COLO668 (cell line): ENCODE data around the gene DCAF6.
"Not testable (repeated sequence)": the region's sequence is repeated elsewhere in the genome, so short reads cannot be mapped to it uniquely, and the experiment has no call there.

Experiments used
- DNase-seq: peaks from one replicate; lab custom pipeline; 2025; ENCODE audit not compliant: unreplicated experiment; lab: John Stamatoyannopoulos, UW

Gene DCAF6, protein sequence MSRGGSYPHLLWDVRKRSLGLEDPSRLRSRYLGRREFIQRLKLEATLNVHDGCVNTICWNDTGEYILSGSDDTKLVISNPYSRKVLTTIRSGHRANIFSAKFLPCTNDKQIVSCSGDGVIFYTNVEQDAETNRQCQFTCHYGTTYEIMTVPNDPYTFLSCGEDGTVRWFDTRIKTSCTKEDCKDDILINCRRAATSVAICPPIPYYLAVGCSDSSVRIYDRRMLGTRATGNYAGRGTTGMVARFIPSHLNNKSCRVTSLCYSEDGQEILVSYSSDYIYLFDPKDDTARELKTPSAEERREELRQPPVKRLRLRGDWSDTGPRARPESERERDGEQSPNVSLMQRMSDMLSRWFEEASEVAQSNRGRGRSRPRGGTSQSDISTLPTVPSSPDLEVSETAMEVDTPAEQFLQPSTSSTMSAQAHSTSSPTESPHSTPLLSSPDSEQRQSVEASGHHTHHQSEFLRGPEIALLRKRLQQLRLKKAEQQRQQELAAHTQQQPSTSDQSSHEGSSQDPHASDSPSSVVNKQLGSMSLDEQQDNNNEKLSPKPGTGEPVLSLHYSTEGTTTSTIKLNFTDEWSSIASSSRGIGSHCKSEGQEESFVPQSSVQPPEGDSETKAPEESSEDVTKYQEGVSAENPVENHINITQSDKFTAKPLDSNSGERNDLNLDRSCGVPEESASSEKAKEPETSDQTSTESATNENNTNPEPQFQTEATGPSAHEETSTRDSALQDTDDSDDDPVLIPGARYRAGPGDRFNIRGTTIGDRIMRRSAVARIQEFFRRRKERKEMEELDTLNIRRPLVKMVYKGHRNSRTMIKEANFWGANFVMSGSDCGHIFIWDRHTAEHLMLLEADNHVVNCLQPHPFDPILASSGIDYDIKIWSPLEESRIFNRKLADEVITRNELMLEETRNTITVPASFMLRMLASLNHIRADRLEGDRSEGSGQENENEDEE

DNA sequence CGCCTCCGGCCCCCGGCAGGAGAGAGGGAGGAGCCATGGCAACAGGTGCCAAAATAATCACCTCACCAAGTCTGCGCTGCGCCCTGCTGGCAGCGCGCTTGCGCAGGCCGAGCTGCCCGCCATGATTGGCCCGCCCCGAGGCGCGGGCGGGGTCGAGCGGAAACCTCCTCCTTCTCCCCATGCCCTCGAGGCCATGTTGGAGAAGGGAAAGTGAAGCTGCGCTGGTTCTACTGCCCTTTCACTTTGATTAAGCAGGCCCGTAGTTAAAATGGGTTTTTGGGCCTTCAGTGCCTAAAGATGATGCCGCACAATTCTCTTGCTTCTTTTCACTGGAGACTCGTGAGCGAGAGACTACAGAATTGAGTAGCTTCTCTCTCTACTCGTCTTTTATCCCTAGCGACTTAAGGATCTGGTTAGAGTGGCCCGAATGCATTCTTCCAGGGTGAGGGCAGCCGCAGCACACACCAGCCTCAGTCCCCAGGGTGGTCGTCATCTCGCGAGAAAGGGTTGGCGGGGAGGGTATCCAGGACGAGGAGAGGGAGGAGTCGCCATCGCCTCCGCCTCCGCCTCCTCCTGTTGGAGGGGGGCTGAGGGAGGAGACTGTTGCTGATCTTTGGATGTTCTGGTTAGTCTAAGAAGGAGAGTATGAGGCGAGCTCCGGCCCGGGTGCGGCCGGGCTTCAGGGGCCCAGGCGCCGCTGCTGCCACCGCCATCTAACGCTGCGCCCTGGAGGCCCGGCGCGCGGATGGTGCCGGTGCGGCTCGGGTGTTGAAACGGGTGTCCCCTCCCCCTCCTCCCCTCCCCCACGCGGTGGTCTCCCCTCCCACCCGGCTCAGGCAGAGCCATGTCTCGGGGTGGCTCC is at the start of gene DCAF6:
TSS of gene DCAF6 (plus strand) at position 616 of the 862 bp plus-strand sequence. CDS start at position 845, 229 bp downstream.
- DNase-seq: peak; percentile 99

DNA sequence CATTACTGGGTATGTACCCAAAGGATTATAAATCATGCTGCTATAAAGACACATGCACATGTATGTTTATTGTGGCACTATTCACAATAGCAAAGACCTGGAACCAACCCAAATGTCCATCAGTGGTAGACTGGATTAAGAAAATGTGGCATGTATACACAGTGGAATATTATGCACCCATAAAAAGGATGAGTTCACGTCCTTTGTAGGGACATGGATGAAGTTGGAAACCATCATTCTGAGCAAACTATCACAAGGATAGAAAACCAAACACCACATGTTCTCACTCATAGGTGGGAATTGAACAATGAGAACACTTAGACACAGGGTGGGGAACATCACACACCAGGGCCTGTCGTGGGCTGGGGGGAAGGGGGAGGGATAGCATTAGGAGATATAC is 49.3 kb upstream of the DCAF6 start:
- not testable (repeated sequence) for DNase-seq

DNA sequence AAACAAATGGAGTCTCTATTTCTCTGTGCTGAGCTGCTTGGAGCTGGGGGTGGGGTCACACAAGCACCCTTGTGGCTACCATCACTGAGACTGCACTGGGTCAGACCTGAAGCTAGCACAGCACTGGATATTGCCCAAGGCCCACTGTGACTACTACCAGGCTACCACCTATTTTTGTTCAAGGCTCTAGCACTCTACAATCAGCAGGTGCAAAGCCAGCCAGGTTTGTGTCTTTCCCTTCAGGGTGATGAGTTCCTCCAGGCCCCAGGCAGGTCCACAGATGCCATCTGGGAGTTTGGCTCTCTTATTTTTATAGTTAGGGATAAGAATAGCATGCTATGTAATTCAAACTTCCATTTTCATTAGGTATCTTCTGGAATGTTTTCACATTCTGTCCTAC is 46.1 kb upstream of the DCAF6 start:
- no peak for DNase-seq

DNA sequence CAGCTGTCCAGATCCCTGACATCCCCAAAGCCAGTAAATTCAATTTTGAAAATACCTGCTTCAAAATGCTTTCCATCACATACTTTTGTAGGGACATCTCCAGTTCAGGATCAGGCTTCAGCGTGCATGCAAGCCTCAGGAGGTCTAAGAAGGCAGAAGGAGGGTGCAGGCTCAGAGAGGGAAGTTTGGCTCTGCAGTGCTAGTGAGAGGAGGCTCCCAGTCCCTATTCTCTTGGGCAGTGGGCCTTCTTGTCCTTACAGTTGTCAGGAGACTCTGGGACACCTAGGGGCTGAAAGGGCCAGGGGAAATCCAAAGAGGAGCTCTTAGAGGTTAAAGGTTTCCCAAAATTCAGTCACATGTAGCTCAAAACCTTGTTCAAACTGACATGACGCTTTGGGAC is 42.7 kb upstream of the DCAF6 start:
- DNase-seq: no peak

DNA sequence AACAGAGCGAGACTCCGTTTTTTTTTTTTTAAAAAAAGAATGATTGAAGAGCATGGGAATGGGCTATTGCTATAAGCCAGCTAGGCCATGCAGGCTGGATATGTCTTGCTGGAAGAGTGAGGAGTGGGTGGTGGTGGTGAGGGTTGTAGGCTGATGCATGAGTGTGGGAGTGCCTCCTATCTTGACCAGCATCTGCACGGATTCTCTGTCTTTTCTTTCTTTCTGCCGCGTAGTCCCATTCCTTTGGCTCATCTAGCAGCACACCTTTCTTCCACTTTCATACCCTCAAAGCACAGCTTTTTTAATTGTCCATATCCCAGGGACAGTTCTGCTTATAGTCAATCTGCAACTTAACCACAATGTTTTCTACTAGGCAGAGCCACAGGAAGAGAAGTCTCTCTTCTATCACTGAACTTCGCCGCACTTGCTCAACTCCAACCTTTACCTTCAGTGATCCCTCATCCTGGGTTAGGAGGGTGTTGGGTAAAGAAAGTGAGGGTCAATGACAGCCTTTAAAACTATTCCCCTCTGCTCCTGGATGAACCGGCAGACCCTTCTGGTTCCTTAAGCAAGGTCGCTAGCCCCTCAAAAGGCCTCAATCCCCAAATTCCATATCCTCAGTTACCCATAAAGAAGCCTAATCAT is 37.8 kb upstream of the DCAF6 start:
- DNase-seq: no peak

DNA sequence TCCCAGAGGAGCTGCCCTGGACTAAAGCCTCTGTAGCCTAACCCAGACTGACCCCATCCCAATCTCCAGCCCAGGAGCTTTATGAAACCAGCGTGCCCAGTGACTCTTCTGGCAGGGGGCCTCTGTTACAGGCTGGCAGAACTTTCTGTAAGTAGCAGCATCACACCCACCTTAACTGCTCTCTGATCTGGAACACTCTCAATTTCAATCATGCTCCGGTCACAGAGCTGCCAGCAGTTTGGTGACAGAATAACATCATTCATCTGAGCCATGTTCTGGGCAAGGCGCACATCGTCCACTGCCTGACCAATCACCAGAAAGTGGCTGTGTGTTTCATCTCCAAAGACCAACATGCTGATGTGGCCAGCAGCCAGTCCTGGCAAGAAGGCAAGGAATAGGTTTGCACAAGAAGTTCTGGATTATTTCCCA is 37.2 kb upstream of the DCAF6 start:
- DNase-seq: no peak

DNA sequence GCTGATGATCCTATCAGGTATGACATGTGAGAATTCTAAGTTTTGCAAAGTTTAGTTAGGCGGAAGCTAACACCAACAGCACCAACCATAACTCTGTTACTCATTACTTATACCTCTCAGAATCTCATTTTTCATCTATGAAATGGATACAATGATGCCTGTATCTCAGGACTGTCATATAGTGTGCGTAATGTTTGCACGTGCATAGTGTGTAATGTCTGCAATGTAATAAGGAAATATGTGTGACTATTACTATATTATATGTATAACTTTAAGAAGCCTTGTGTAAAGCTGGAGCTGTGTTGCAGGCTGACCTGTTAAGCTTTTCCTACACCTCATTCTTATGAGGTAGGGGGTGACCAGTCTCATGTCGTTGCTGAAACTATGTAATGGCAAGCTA is 35.6 kb upstream of the DCAF6 start:
- DNase-seq: no peak

DNA sequence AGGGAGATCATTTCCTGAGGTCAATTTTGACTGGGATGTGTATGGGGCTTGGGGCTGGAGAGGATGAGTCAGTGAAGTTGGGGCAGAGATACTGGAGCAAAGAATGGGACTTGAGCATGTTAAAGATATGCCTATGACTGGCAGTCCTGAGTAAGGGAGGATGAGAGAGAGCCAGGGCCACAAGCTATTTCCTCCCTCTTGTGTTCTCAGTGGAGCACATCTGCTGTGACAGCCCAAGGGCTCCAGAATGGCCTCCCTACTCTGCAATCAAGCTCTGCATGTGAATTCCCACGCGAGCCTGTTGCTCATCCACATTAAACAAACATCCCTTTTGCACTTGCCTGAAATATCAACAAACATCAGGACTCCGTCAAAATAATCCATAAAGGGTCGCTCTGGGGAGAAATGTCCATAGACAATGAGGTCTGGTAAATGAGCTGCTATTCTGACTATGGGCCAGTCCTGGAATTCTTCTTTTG is 31.8 kb upstream of the DCAF6 start:
- peak; percentile 54 for DNase-seq

DNA sequence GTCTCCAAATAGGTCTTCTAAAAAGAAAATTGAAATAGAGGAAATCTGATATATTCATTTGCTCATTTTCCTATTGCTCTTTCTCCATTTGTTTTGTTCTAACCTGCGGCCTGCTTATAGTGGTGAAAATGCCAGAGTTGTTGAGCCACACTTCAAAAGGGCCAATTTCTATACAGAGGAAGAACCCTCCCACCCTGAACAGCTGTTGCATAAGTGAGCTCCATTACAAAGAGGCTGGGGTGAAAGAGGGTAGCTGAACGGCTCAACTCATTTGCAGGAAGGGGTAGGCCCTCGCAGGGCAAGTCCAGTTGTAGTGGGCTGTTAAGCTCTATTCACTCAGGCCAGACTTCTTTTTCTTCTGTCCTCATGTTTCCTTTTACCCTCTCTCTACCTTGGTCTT is 31.3 kb upstream of the DCAF6 start:
- DNase-seq: no peak

DNA sequence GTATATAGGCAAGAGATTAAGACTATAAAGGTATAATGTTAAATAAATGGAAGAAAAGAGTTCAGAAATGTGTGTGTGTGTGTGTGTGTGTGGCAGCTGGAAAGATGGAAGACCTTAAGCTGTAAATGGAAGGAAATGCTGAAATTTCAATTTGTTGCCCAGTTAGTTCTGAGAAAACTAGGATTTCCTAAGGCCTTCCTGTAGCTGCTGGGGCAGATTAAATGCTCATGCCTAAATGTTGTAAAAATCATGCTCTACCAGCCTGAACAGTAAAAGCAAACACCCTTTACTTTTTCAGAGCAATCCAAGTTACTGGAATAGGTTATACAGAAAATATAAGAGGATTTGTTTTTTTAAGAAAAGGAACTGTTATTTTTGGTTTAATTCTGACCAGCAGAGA is 30.8 kb upstream of the DCAF6 start:
- DNase-seq: no peak

DNA sequence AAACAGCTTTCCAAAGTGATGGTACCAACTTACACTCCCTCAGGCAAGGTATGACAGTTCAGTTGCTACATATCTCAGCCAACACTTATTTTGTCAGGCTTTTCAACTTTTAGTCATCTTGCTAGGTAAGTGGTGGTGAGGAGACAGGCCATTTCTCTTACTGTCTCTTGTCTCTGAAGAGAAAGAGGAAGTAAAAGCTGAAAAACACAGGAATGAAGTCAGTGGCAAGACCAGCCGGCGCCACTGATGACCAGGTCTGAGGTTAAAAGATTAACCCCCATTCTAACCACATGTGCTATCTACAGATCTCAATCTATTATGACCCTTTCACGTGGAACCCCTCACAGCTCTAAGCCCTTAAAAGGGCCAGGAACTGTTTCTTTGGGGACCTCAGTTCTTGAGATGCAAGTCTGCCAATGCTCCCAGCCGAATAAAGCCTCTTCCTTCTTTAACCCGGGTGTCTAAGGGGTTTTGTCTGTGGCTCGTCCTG is 26.7 kb upstream of the DCAF6 start:
- DNase-seq: no peak

DNA sequence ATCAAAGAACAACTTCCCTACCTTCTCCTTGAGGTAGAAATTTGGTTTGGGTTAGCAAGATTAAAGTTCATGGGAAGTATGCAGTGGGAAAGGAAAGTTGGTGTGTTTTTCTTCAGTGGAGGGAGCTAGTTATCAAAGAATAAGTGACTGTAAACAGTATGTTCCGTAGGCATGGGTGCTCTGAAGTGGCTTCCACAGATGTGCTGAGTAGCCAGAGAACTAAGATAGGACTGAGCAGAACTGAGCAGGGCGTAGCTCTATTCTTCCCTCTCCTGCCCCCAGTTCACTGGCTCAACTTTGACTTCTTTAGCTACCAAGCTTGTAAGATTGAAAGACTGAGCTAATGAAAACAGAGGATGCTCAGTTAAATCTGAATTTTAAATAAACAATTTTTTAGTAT is 26.0 kb upstream of the DCAF6 start:
- DNase-seq: no peak

DNA sequence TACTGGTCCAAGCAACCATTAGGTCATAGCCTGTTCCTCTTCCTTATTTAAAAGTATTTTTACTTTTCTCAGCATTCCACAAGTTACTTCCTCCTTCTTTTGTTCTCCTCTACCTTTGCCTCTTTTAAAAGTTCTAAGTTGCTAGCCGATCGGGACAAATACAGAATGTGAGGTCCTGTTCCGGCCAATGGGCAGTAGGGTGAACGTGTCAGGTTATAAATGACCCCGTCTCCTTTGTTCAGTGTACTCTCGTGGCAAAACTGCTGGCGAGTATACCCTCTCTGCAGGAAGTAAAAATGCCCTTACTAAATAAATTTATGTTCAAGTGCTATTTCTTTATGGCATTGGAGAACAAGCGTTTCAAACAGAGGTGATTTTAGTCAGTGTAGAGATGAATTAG is 25.1 kb upstream of the DCAF6 start:
- no peak for DNase-seq

DNA sequence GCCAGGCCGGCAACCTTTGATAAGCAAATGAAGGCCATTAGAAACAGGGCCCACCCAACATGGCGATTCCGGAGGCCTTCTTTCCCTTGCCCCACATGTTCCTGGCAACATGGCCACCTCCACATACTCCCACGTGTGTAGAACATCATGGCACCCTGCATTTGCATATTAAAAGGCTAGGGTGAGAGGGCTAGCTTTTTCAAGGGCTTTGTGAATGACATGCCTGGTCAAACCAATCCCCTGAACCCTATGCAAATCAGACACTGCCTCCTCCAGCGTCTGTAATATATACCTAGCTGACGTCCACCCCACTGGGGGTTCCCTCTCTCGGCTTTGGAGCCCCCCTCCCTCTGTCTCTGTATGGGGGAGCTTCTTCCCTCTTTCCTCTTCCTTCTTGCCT is 24.2 kb upstream of the DCAF6 start:
- DNase-seq: no peak

DNA sequence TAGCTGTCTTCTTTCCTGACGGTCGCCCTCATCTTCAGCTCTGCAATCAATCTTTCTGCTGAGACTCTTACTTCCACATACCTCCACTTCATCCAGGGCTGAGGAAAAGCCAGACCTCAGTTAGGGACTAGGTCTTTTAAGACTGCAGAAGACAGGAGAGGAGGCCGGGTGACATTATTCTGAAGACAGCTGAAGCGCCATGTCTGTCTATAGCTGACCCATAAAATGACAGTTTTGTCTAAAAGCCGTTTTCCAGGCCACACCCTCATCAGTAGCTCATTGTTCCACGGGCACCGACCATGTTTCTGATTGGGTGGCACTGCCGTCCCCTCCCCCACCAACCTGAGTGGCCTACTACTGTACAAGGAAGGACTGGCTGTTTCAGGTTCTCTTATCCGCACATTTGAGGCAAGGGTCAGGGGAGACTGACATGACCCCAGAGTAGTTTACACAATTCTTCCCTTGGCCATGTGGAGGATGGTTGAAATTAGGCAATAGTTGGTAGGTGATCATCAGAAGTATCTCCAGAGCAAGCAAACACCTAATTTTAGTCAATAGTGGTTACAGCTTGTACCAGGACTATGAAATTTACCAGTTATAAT is 22.5 kb upstream of the DCAF6 start, which contains the start of gene ADCY10:
TSS of gene ADCY10 (minus strand) at position 240 of the 602 bp plus-strand sequence. CDS start 8,994 bp downstream, outside the sequence.
- DNase-seq: no peak

DNA sequence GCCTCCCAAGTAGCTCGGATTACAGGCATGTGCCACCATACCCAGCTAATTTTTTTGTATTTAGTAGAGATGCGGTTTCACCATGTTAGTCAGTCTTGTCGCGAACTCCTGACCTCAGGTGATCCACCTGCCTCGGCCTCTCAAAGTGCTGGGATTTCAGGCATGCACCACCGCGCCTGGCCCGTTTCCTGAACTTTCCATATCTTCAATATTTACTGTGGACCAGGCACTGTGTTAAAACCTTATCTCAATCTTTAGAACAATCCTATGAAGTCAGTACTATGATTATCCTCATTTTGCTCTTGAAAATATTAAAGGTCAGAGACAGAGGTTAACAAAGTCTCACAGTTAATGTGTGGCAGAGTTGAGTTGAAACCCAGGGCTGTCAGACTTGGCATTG is 20.9 kb upstream of the DCAF6 start:
- DNase-seq: no peak

DNA sequence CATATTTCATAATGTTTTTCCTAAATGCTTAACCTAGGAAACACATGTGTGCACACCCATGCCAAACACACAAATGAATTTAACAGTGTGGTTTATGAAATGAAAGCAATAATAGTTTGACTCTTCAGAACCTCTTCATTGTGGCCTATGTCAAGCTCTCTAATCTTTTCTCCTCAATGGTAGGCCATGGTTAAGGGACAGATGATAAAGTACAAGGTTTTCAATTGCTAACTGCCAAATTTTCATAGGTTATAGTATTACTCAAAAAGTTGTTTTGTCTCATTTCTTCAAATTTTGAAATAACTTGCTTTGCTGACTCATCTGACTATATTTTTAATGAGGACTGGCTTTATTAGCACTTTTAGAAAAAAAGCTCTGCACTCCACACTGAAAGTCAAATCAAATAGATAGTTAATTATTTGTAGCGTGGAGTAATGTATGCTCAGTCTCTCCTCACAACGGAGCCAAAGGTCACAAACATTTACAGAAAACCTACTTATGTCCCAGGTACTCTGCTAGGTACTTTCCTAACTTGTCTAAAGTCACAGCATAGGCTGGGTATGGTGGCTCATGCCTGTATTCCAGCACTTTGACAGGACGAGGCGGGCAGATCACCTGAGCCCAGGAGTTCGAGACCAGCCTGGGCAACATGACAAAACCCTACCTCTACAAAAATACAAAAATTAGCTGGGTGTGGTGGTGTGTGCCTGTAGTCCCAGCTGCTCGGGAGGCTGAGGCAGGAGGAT is 19.5 kb upstream of the DCAF6 start:
- DNase-seq: no peak

DNA sequence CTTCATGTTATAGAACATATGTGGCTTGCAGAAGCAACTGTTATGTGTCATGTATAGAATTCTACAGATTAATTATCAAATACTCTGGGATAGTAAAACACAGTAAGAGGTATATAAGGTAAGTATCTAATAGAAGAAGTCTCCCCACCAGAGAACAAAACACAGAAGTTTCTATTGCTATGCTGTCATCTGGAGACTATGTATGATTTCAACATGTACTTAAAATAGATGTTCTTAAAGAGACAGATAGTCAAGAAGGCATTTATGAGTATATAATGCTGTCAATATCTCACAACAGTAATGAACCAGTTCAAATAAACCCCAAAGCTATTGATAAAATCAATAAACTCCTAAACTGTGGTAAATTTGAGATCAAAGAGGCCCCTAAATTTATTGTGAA is 14.5 kb upstream of the DCAF6 start:
- no peak for DNase-seq

DNA sequence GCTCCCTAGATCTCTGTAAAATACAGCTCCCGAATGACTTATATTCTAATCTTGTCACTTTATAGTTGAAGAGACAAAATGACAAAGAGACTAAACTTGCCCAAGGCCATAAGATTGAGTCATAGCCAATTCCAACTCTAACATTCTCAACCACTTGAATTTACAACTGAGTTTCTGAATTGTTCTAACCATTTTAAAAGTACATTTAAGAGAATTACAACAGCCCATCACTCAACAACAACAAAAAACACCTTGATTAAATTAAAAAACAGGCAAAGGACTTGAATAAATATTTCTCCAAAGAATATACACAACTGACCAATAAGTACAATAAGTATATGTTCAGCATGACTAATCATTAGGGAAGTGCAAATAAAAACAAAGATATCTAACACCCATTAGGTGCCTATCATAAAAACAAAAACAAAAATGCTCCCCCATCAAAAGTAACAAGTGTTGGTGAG is 13.8 kb upstream of the DCAF6 start:
- DNase-seq: no peak
